CD4-positive, alpha-beta T cell treated with Interleukin-17A for 4 hours (primary cell): ENCODE measurements around the gene TNFRSF21.
"Not testable (repeated sequence)": the region's sequence is repeated elsewhere in the genome, so short reads cannot be mapped to it uniquely, and the experiment has no call there.

Experiments
- DNase-seq: peaks from one replicate; pipeline ENCODE4 v3.0.0-alpha.2; 2020; ENCODE audit warnings: mixed read lengths

Gene TNFRSF21

DNA sequence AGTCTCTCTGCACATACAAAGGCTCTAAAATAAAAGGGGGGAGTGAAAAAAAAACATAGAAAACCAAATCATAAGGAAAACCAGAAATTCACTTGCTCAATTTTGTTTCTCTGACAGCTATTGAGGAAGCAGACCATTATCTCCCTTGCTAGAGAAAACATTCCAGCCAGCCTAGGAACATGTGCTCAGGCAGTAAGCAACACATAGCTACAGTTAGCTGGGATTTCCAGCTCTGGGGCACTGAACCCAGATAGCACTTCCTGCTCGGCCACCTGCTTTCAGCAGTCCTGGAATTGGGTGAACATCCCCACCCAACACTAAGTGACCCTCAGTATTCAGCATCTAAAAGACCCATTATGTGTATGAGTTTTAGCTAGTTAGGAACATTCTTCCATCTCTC is 61.3 kb downstream of the TNFRSF21 start:
- DNase-seq = no peak

DNA sequence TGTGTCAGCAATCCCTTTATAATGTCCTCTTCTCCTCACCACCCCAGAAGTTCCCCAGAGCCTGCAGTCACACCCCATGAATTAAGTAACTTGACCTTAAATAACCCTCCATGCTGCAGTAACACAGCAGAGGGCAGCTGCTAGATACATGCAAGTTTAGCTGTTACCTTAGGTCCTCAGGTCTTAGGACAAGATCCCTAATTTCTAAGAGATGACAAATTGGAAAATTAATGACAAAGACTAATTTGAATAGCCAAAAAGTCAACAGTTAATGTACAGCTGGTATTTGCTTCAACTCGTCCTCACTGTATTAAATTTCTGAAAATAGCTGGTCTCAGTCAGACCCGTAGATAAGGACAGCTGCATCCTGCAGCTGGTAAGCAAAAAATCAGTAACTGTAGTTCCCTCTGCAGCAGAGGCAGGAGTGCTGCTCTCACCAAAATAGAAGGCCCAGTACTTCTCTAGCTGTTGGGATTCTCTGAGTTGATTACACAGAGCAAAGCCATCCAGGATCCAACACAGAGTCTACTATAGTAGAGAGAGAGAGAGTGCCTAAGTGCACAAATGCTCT is 62.4 kb downstream of the TNFRSF21 start:
- DNase-seq = no peak

DNA sequence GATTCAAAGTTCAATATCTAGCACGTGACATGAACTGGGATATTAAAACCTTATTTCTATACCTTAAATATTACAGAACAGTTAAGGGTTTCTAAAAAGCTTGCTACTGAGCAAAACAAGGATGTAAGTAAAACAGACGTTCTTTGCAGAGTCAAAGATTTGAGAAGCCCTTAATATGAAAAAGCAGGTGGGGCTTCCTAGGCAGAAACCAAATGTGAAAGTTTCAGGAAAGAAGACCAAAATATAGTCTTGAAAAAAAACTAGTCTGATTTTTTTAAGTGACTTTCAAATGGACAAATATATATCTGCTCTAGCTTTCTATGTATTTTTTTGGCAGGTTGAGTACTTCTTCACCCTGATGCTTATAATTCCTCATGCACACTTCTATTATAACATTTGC is 63.2 kb downstream of the TNFRSF21 start:
- DNase-seq = no peak

DNA sequence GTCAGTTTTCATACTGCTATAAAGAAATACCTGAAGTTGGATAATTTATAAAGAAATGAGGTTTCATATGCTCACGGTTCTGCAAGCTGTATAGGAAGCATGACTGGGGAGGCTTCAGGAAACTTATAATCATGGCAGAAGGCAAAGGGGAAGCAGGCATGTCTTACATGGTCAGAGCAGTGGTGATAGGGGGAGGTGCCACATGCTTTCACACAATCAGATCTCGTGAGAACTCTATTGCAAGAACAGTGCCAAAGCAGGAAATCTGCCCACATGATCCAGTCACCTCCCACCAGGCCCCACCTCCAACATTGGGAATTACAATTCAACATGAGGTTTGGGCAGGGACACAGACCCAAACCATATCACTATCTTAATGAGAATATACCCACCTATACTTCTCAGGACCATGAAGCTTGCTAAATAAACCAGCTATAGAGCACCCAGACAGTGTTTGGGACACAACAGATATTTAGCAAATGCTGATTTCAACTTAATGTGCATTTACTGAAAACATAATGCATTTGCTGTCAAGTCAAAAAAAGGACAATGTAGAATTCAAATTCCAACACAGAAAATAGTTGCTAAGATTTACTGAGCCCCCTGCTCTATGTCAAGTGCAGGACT is 63.8 kb downstream of the TNFRSF21 start:
- DNase-seq = no peak

DNA sequence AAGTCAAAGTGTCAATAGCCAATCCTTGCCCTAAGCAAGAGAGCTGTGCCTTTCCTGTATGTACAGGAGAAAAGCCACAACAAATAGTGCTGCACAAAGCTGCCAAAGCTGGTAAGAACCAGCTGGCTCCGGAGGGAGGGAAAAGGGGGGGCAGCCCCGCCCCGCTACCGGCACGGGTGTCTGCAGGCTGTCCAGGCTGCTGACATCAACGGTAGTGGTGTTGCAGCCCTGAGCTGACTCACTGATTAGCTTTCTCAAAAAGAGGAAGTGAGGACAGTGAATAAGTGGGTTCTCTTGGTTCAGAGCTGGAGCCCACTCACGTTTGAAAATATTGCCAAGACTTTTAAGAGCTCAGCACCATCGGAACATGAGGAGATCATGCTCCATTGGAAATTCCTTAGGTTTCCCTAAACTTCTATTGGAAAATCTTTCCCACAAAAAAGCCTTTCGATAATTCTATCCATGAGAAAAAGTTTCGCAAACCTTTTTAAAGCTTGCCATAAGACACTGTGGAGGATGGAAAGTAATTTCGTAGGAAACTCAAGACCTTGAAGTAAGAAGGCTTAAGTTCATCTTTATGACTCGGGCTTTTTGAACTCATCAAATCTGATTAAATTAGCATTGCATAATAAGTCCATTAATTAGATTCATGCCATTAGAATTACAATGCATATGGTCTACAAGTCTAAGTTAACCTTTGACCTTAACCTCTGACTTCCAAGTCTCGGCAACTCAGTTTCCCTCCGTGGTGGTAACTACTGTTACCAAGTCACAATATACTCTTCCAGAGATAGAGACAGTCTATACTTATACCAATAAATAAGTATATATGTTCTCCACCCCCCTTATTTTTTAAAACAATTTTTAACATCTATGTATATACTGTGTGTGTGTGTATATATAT is 67.0 kb downstream of the TNFRSF21 start:
- peak; percentile 69 for DNase-seq

DNA sequence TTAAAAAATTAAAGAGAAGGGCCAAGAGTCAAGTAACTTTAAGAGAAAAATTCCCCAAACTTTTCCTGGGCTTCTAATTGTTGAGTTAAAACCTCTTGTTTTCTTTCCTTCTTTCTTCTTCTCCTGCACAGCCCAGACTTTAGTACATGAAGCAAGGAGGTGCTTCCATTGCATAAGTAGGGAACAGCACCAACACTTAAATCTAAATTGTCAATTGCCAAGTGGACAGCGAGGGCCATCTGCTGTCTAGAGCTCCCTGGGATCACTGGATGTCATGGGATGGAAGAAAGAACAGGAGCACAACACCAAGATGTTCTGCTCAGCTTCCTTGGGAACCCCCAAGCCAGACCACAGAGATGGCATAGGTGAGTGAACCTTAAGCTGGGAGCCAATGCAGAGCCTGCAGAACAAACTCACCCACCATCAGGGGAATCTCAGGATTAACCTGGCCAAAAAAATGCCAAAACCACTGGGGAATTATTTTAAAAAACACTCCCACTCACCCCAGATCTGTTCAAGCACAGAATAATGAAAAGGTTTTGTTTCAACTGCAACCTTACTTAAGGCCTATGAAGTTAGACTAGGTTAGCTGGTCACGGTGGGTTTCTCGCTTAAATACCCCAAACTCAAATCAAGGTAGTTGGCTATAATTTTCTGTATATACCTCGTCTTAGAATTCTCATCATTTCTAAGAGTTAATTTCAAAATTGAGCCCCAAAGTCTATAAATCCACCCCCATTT is 67.8 kb downstream of the TNFRSF21 start:
- no peak for DNase-seq

DNA sequence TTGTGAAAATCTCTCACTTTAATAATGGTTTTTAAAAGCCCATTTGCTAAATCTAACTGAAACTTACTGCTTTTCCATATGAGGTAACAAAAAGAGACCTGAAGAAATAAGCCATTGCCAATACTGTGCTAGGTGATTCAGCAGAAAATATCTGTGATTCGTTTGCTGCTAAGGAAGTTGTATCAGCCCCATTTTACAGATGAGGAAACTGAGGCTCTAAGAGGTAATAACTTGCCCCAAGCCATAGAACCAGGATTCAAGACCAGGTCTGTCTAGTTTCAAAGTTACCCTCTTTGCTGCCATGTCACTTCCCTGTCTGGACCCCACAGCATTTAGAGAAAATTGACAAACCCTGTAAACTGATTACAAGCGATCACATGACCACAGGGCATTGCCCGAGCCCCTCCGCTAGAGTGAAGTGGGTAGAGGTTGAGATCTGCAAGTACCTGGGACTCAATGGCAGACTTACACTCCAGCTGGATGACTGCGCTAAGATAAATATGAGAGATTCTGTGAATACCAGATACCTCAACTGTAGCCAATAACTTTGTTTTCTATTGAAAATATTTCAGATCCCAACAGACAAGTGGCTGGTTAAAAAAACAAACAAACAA is 69.3 kb downstream of the TNFRSF21 start:
- DNase-seq = no peak

DNA sequence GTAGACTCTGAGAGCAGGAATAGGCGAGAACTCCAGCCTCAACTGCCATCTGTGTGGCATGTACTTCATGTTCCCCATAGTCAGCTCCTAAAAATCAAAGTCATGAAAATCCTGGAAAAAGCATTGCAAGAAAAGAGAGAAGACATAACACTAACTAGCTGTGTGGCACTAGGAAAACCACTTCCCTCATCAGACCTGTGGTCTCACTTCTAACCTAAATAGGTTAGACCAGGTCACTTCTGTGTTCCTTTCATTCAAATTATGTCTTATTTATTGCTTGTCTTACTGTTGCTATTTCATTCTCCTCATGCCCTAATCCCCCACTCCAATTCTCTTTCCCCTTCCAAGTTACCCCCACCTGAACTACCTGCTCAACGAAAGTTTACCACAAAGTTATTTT is 70.2 kb downstream of the TNFRSF21 start:
- no peak for DNase-seq

DNA sequence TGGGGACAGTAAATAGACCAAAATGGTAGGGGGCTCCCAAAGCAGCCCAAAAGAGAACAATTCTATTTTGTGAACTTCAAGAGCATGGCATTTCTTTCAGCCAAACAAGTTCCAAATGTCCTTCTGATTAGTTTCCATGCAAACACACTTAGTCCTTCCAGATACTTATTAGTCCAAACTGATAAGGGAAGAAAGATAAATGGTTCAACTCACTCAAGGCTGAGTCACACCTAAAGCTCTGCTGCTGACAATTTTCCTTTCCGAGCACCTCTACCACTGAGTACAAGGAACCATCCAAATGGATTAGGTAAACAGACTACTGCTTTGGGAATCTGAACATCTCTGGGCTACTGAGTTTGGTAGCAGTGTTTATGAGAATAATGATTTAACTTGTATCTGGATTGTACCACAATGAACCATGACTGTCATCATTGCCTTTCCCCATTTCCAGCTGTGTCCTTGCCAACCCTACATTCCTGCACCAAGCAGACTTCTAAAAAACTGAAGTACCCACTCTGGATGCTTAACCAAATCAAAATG is 71.2 kb downstream of the TNFRSF21 start:
- DNase-seq = no peak

DNA sequence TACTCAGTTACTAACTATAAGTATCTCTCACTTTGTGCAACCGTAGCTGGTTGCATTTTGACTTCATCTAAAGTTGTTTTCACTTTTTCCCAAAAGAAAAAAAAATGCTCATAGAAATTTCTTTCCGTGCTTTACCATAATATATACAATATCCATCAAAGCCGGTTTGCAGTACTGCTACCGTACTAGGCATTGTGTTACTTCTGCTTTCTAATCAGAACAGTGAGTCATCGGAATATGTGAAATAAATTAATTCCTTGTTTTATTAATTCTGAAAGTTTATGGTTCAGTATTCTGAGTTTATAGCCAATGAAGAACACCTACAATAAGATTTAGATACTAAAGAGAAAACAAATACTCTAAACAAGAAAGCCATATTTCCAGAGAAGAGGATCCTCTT is 72.5 kb downstream of the TNFRSF21 start:
- DNase-seq = no peak

DNA sequence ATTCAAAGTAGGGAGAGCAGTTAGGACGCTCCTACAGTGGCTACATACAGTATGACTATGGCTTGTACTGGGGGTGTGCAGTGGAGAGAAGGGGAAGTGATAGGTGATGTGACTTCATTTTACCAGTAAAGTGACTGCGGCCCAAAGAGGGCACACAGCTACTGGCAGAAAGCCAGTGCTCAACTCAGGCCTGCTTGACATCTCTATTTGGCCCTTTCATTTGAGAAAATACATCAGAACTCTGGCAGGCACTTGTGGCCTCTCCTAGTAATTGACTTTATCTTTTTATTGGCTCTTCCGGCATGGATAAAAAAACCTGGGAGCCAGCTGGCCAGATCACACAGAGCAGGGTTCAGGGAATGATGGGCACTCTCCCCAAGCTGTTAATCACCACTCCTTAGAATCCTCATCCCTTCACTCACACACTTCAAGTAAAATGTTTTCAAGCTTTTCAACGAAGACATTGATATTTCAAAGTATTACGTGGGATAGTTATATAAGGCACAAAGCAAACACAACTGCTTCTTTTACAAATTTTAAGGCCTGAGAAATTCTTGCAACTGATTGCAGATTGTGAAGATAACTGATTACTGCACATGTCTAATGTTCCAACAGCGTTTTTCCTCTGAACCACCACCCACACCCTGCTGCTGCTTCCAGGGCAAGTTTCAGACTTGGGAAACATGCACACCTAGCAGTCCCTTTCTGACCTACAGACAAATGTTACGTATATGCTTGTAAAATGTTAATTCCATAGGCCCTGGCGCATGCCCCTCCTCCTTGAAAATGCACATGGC is 73.5 kb downstream of the TNFRSF21 start:
- no peak for DNase-seq

DNA sequence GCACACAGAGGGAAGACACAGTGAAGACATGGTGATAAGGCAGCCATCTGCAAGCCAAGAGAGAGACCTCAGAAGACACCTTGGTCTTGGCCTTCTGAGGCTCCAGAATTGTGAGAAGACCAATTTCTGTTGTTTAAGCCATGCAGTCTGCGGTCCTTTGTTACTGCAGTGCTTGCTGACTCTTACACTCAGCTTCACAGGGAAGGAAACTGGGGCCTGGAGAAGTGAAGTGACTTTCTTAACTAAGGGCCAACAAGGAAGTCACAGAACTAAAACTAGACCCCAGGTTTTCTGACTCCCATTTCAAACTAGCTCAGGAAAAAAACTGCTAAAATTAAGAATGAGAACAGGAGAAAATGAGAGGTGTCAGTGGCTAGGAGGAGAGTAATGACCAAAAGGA is 74.3 kb downstream of the TNFRSF21 start:
- no peak for DNase-seq

DNA sequence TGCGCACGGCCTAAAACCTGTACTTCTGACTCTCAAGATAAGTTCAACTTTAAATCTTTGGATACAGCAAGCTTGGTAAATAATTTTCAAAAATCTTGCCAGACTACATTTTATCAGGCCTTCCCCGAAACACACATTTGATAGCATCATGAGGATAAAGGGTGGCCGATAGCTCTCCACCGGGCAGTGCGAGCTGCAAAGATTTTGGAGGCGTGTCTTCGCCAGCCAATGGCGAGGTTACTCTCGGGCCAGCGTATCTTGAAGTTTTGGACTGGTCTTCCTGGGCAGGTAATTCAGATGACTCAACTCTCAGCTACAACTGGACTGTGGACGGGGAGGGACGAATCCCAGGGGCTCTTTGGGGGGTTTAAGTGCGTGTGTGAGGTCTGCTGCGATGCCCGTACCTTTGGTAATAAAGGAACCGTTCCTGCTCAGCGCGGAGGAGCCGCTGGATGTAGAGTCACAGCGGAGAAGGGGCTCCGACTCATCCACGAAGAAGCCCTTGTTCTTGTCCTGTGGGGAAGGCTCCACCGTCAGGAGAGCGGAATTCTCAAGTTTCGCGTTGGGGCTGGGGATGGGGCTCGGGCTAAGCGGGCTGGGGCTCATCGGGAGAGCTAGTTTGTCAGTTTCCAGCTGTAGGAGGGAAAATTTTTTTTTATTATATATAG is 75.3 kb downstream of the TNFRSF21 start:
- no peak for DNase-seq

DNA sequence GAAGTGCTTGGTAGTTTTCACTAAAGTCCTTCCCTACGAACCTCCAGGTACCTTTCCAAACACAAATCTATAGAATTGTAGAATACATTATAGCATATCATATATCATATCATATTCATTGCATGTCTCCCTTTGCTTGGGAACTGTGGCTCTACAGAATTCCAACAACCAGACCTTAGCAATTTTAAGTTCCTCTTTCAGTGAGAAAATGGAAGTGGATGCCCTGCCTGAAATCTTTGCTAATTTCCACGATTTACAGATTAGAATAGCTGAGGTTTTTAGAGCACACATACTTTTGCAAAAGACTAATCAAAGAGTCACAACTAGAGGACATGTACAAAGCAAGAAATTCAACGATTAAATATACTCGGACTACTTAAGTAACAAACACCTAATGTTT is 78.6 kb downstream of the TNFRSF21 start:
- DNase-seq = no peak

DNA sequence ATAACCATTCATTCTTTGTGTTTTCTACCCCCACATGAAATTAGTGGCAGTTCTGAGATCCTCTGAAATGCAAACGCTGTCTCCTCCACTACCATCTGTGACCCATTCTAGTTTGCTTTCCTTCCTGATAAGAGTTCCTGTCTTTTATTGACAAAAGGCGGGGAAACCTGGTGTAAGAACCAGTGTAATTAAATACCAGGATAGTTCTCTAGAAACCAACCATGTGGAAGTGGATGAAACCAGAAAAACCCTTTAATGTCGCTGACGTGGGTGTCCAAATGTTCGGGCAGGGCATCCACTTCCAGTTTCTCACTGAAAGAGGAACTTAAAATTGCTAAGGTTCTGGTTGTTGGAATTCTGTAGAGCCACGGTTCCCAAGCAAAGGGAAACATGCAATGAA is 79.1 kb downstream of the TNFRSF21 start:
- DNase-seq = no peak

DNA sequence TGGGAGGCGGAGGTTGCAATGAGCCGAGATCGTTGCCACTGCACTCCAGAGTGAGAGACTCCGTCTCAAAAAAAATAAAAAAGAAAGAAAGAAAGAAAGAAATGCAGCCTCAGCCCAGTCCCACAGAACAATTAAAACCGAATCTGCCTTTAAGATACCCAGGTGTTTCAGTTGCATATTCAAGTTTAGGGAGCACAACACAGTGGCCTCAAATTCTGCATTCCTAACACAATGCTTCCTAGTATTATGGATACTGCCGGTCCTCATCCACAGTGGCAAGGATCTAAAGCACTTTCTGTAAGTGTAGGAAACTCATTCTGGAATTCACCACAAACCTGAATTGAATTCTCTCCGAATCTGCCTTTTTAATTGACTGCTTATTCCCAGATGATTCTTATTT is 80.5 kb downstream of the TNFRSF21 start:
- DNase-seq = no peak

DNA sequence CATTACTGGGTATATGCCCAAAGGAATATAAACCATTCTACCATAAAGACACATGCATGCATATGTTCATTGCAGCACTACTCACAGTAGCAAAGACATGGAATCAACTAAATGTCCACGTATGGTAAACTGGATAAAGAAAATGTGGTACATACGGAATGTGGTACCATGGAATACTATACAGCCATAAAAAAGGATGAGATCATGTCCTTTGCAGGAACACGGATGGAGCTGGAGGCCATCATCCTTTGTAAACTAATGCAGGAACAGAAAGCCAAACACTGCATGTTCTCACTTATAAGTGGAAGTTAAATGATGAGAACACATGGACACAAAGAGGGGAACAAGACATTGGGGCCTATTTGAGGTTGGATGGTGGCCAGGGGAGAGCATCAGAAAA is 81.6 kb downstream of the TNFRSF21 start:
- not testable (repeated sequence) for DNase-seq

DNA sequence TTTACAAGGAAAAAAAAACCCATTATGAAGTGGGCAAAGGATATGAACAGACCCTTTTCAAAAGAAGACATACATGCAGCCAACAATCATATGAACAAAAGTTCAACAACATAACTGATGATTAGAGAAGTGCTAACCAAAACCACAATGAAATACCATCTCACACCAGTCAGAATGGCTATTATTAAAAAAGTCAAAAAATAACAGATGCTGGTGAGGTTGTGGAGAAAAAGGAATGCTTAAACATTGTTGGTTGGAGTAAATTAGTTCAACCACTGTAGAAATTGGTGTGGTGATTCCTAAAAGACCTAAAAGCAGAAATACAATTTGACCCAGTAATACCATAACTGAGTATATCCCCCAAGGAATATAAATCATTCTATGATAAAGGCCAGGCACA is 86.5 kb downstream of the TNFRSF21 start:
- not testable (repeated sequence) for DNase-seq

DNA sequence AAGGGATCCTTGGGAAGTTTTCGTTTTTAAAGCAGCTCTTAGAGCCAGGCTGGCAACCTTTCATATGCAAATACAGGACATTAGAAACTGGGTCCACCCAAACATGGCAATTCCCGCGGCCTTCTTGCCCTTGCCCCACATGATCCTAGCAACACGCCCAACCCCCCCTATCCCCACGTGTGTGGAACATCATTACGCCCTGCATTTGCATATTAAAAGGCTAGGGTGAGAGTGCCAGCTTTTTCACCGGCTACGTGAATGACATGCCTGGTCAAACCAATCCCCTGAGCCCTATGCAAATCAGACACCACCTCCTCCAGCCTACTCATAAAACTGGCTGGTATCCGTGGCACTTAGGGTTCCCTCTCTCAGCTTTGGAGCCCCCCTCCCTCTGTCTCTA is 88.1 kb downstream of the TNFRSF21 start:
- DNase-seq = no peak

DNA sequence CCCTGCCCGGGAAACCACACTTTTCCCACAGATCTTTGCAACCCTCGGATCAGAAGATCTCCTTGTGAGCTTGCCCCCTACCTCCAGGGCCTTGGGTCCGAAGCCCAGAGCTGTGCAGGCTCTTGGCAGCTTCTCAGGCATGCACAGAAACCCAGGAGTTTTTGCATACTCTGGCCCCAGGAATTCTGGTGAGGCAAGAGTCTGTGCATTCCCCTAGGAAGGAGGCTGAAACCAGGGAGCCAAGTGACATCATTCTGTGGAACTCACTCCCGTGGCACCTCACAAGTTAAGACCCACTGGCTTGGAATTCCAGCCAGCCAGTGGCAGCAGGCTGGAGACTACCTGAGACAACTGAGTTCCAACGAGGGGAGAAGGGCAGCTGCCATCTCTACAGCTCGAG is 100.1 kb downstream of the TNFRSF21 start:
- DNase-seq = no peak

DNA sequence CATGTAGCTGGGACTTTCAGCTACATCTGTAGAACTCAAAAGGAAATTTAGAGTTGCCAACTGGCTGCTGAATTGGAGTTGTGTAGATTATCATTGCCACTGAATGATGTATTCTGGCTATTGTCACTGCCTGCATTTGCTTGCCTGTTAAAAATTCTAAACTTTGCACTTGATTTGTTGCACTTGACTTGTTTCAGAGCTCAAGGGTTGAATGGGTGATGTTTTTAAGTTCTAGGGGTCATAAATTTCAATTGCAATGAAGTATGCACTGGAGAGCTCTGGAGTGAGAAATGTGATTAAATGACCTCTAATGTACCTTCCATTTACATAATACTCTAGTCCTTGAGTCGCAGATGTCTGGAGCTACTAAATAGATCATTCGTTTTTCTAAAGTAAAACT is 102.4 kb downstream of the TNFRSF21 start:
- DNase-seq = no peak
